Rectal smooth muscle tissue (tissue), 1 donor: Measurements from ENCODE around the gene FSTL5.

Experiments
- H3K27ac ChIP-seq: one replicate; pipeline ENCODE4 v1.7.0; 2013; ENCODE audit warnings: low read depth, low read length, inconsistent platforms
- H3K27me3 ChIP-seq: one replicate; pipeline ENCODE4 v1.7.0; 2013; ENCODE audit warnings: low read length; ENCODE audit not compliant: control insufficient read depth, insufficient read depth
- H3K36me3 ChIP-seq: one replicate; pipeline ENCODE4 v1.7.0; 2013; ENCODE audit warnings: low read length; ENCODE audit not compliant: control insufficient read depth, insufficient read depth
- H3K4me1 ChIP-seq: one replicate; pipeline ENCODE4 v1.7.0; 2013; ENCODE audit warnings: low read length; ENCODE audit not compliant: control insufficient read depth, insufficient read depth
- H3K4me3 ChIP-seq: one replicate; pipeline ENCODE4 v1.7.0; 2013; ENCODE audit warnings: low read length
- H3K9ac ChIP-seq: one replicate; pipeline ENCODE4 v1.7.0; 2013; ENCODE audit warnings: low read length

FSTL5 gene

DNA sequence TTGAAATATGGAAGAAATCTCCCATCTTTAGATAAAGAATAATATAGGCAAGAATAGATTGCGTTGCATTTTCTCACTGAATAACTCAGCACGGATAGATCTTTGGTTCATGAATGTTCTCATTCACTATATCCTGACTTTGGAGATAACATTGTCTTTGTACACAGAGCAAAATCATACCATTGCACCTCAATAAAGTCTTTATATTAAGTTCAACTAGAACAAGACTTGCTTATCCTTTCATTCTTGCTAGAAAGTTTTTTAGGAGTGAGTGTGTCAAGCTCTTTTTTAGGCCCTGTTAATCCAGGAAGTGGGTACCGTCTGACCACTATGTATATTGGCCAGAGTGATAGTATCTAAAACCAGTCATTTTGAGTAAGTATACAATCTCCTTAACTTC lies 658.7 kb downstream of the FSTL5 start:
- no peak overlapping the region for H3K4me3 ChIP-seq

DNA sequence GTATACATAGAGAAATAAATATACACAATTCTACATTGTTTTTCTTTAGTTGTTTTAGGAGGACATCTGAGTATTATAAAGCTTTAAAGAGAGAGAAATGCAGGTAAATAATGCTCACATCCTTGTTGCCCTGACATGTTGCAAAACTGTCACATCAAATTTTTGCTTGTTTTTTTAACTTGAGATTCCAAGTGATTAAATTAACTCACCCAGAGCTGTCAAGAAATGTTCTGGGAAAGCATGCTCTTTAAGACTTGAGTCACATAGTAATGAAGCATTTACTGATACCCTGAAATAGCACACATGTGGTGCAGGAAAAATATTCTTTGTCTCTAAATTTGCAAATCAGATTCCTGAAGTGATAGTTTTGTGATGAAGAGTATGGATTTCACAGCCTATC lies 665.6 kb downstream of the FSTL5 start:
- Histone ChIP-seq H3K9ac (no peak overlapping the region), H3K4me1 (no peaks in the 10 kb centered on the region), H3K27ac (no peak overlapping the region), H3K36me3 (no peaks in the 10 kb centered on the region), H3K4me3 (no peak overlapping the region), H3K27me3 (no peaks in the 10 kb centered on the region)

More for the DNA sequence above, 658.7 kb downstream of the FSTL5 start:
- H3K9ac ChIP-seq: no peak overlapping the region
- no peaks in the 10 kb centered on the region for H3K27me3 ChIP-seq
- no peak overlapping the region for H3K27ac ChIP-seq
- H3K4me1 ChIP-seq: no peaks in the 10 kb centered on the region
- H3K36me3 ChIP-seq: no peaks in the 10 kb centered on the region

DNA sequence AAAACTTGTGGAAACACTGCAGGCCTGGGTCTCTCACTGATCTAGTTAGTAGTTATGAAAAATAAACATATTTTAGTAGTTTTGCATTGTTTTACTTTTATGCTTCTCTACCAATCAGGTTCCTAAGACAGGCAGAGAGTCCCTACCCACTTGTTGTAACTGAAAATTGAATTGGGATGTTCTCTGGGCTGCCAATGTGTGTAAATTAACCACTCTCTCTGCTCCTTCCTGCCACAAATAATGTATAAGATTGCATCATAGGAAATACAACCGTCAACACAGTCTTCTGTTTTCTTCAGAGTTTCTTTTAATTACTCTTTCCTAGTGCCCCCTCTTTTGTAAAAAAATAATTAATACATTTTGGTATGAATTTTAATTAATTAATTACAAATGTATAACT lies 677.3 kb downstream of the FSTL5 start:
- Histone ChIP-seq H3K27ac (no peak overlapping the region), H3K4me1 (no peaks in the 10 kb centered on the region), H3K27me3 (no peaks in the 10 kb centered on the region), H3K9ac (no peak overlapping the region), H3K4me3 (no peak overlapping the region), H3K36me3 (no peaks in the 10 kb centered on the region)

DNA sequence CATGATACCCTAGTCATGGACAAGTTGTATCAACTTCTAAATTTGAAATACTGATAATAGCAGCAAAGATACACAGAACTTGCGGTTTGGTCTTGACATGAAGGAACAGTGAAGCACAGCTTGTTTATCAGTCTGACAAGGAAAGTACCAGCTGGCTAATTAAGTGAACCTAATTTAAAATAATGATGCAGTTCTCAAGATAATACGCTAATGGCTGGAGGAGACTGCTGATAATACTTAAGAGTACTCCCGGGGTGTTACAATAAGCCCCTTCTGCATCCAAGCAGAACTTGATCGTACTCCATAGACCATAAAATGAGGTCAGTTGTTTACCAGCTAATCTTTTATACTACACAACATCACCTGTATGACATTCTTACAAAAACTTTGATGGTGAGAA lies 697.5 kb downstream of the FSTL5 start:
- no peak overlapping the region for H3K4me3 ChIP-seq
- no peaks in the 10 kb centered on the region for H3K4me1 ChIP-seq
- H3K27ac ChIP-seq: no peak overlapping the region
- H3K9ac ChIP-seq: no peak overlapping the region
- H3K27me3 ChIP-seq: no peaks in the 10 kb centered on the region
- no peaks in the 10 kb centered on the region for H3K36me3 ChIP-seq

DNA sequence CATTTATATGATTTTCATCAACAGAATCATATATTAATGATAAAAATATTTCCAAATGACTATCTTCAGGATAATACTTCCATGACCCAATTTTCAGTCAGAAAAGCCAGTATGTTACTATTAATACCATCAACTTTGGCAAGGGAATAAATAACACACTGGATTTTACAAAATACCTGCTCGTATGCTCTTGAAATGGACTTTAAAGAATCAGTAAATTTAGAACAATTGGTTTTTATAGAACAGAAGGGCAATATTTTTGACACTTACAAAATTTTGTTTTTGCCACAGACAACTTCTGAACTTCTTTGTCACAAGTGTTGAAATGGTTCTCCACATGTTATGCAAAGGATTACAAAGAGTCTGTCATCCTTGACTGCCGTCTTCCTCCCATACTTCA lies 700.4 kb downstream of the FSTL5 start:
- Histone ChIP-seq H3K27me3 (no peaks in the 10 kb centered on the region), H3K27ac (no peak overlapping the region), H3K36me3 (no peaks in the 10 kb centered on the region), H3K9ac (no peak overlapping the region), H3K4me1 (no peaks in the 10 kb centered on the region), H3K4me3 (no peak overlapping the region)

DNA sequence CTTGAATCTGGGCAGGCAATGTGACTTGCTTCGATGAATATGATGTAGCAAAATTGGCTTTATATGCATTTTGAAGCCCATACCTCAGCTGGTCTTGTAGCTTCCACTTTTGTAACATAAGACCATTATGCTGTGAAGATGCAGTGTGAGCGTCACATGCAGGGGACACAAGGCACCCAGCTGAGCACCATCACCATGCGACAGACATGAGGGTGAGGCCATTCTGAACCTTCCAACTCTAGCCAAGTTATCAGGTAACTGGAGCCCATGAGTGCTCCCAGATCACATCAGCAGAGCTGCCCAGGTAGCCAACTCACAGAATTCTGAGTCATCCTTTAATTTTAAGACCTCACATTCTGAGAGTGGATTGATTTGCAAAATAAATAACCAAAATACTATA lies 705.9 kb downstream of the FSTL5 start:
- H3K4me1 ChIP-seq: no peaks in the 10 kb centered on the region
- no peak overlapping the region for H3K27ac ChIP-seq
- no peaks in the 10 kb centered on the region for H3K27me3 ChIP-seq
- no peak overlapping the region for H3K9ac ChIP-seq
- no peak overlapping the region for H3K4me3 ChIP-seq
- H3K36me3 ChIP-seq: no peaks in the 10 kb centered on the region

DNA sequence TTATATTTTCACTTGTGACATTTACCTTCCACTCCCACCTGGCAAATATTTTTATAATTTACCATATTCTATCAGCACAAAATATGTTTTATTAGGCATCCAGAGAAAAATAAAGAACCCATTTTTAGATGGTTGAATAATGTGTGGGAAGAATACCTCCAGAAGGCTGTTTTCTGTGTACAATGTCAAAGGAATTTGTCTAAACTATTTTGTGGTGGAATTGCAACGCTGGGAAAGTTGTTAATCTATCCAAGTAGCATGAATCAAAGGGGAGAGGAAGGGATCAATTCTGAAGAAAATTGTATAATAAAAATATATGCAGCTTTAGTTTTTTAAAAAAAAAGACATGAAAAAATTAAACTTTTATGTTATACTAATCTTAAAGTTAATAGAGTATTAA lies 706.5 kb downstream of the FSTL5 start:
- no peak overlapping the region for H3K9ac ChIP-seq
- no peaks in the 10 kb centered on the region for H3K36me3 ChIP-seq
- no peaks in the 10 kb centered on the region for H3K4me1 ChIP-seq
- no peak overlapping the region for H3K4me3 ChIP-seq
- H3K27ac ChIP-seq: no peak overlapping the region
- H3K27me3 ChIP-seq: no peaks in the 10 kb centered on the region

DNA sequence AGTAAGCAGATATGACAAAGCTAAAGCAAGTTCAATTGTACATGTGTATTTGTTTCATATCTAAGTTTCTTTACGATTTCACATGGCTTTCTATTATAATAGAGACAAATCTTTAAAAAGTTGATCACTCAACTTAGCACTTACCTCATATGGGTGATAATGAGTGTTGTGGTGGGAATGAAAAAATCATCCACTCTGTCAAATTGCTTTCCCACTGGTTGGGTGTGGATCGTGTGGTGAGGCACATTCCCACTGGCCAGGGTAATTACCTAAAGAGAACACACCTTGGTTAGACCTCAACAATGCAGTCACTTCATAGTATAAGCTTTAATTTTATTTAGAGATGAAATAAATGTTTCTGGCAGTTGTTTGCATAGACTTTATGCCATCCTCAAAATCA lies 708.9 kb downstream of the FSTL5 start:
- H3K9ac ChIP-seq: no peak overlapping the region
- H3K36me3 ChIP-seq: no peaks in the 10 kb centered on the region
- H3K4me3 ChIP-seq: no peak overlapping the region
- H3K4me1 ChIP-seq: no peaks in the 10 kb centered on the region
- H3K27me3 ChIP-seq: no peaks in the 10 kb centered on the region
- no peak overlapping the region for H3K27ac ChIP-seq

DNA sequence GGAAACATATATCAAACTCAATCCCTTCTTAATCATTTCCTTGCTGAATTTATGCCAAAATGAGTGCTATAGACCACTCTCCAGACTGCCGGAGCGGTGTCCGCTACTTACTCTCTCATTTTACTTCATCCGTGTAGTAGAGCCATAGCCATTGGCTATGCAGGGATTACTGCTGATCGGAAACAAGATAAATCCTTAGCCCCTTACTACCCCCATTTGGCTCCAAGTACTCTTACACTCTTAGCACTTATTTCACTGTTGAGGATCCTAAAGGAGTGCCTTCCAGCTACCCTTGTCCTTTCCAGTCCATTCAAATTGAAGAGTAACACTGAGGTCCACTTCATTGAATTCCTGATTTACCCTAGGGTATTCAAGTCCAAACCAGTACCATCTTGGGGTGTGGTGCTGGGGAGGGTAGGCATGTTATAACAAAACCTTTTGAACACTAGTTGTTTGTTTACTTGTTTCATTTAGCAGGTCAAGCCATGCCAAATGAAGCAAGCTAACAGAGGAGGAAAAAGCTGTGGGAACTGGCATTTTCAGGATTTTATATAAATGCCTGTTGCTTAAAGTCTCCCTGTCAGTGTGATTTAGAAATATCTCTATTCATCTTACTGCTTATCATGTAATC lies 715.1 kb downstream of the FSTL5 start:
- H3K36me3 ChIP-seq: no peaks in the 10 kb centered on the region
- no peak overlapping the region for H3K9ac ChIP-seq
- no peaks in the 10 kb centered on the region for H3K4me1 ChIP-seq
- no peak overlapping the region for H3K4me3 ChIP-seq
- H3K27me3 ChIP-seq: no peaks in the 10 kb centered on the region
- no peak overlapping the region for H3K27ac ChIP-seq

DNA sequence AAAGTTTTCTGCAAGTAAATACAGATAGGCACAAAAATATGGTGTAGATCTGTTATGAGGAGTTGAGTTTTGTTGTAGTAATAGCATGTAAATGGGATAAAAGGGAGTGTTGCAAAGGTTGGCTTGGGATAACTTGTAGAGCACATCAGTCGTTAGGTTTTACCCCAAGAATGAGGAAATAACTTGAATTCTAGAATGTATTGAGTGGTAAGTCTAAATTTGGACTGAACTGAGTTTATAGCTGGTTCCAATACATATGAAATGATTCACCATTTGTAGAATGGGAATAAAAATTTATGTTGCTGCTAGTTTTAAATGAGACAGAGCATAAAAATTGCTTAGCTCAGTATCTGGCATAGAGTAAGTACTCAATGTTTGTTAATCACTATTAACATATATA lies 719.2 kb downstream of the FSTL5 start:
- H3K4me1 ChIP-seq: no peaks in the 10 kb centered on the region
- H3K27ac ChIP-seq: no peak overlapping the region
- no peak overlapping the region for H3K4me3 ChIP-seq
- H3K27me3 ChIP-seq: no peaks in the 10 kb centered on the region
- no peaks in the 10 kb centered on the region for H3K36me3 ChIP-seq
- H3K9ac ChIP-seq: no peak overlapping the region

DNA sequence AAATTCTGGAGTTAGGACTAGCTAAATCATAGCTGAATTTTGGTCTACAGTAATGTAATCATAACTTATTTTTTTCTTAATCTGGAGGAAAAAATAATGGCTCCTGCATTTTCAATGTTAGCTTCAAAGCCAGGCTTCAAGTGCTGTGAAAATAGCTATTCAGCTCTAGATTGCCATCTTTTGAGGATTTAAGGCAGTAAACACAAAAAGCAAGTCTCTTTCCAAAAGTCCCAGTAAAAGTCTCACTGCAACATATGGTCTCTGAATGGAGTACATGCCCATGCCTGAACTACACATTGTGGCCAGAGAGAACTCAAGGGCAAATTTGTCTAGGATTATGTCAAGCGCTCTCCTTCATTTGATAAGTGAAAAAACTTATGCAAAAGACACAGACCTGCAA lies 720.9 kb downstream of the FSTL5 start:
- Histone ChIP-seq H3K9ac (no peak overlapping the region), H3K36me3 (no peaks in the 10 kb centered on the region), H3K4me3 (no peak overlapping the region), H3K27ac (no peak overlapping the region), H3K27me3 (no peaks in the 10 kb centered on the region), H3K4me1 (no peaks in the 10 kb centered on the region)

DNA sequence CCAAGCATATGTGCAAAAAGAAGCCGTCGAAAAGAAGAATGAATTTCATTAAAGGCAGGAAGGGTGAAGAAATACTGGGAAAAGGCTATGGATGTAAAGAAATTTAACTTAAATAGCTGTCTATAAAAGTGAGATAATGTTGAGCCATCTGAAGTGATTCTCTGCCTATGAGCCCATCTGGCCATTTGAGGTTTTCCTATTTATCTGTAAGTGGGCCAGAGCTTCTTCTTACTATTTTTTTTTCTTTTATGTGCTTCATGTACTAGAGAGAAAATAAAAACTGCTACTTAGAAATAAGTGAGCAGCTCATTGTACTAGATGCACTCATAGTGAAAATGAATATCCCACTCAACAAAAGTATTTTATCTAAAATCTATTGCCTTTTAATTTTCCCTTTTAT lies 725.7 kb downstream of the FSTL5 start:
- Histone ChIP-seq H3K27ac (no peak overlapping the region), H3K36me3 (no peaks in the 10 kb centered on the region), H3K27me3 (no peaks in the 10 kb centered on the region), H3K4me1 (no peaks in the 10 kb centered on the region), H3K4me3 (no peak overlapping the region), H3K9ac (no peak overlapping the region)

DNA sequence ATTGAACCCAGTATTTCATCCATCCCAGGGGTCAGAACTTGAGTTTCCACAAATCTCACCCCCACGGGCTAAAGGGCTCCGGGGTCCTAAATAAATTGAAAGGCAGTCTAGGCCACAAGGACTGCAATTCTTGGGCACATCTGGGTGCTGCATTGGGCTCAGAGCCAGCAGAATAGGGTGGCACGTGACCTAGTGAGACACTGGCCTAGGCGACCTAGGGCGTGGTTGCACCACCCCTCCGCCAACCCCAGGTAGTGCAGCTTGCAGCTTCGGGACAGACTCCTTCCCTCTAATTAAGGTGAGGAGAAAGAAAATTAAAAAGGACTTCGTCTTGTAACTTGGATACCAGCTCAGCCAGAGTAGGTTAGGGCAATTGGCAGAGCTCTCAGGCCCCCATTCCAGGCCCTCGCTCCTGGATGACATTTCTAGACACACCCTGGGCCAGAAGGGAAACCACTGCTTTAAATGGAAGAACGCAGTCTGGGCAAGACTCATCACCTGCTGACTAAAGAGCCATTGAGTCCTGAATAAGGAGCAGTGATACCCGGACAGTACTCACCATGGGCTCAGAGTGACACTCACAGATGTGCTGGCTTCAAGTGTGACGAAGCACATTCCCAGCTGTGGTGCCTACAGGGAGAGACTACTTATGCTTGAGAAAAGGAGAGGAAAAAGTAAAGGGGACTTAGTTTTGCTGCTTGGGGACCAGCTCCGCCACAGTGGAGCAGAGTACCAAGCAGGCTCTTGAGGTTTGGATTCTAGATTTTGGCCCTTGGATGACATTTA lies 735.4 kb downstream of the FSTL5 start:
- H3K36me3 ChIP-seq: no peaks in the 10 kb centered on the region
- no peaks in the 10 kb centered on the region for H3K27me3 ChIP-seq
- no peaks in the 10 kb centered on the region for H3K4me1 ChIP-seq
- H3K4me3 ChIP-seq: no peak overlapping the region
- H3K9ac ChIP-seq: no peak overlapping the region
- no peak overlapping the region for H3K27ac ChIP-seq
